ENCODE measurements around the gene KIAA0319L.

DNA sequence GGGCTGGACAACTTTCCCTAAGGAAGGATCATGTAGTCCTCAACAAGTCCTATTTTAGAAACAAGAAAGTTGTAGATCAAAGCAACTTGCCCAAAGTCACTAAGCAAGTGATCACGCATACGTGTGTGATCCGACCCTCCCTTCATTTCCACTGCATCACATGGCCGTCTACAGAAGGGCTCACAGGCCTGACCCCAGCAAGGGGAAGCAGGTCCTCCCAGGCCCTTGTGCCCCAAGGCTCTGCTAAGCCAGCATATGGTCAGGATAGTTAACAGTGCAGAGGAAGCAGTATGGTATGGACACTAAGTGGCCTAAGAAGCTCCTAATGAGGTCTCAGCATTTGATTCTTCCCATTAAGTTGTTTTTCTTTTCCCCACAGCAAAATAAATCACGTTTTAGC, 40.7 kb upstream of the KIAA0319L start:
- TF ChIP-seq GATA3 (IDR thresholded peaks at IDR 0.05; ENCODE audit: low read depth, low read length) (no peak), GATA2 (IDR thresholded peaks at IDR 0.05; ENCODE audit: low read depth, low read length) (no peak)

All from SH-SY5Y (cell line).